ENCODE results near the gene RAVER1. TPM values are rescaled to one million over a fixed set of nuclear protein-coding genes. Genes with fewer than 3 reads are reported as not detected.

Gene RAVER1
- total and polyA plus RNA-seq, 10 of the 15 experiments (the other 5 are each of a cell fraction or from before 2014, with no cell fraction given): 0.03 to 87.0 (median 12.1) TPM

GRCh38 chr19:10368101-10368803, 34.9 kb upstream of the RAVER1 start:
- no peak for TF ChIP-seq CHD4 (IDR thresholded peaks at IDR 0.05)
- TF ChIP-seq SIX5 (IDR thresholded peaks at IDR 0.05; ENCODE audit: low read depth, low read length, severe bottlenecking): peak; percentile 56
- no peak for TF ChIP-seq CBX3 (IDR thresholded peaks at IDR 0.05; ENCODE audit: borderline replicate concordance, low read depth)
- no peak for TF ChIP-seq NFIC (IDR thresholded peaks at IDR 0.05; ENCODE audit: low read depth, low read length)
- no peak for TF ChIP-seq ZZZ3 (IDR thresholded peaks at IDR 0.05; ENCODE audit: control insufficient read depth, insufficient read length, low read depth)
- TF ChIP-seq HCFC1 (IDR thresholded peaks at IDR 0.05; ENCODE audit: low read length): peak; percentile 58
- TF ChIP-seq ZBTB11 (CRISPR knock-in tag; IDR thresholded peaks at IDR 0.05): no peak
- no peak for TF ChIP-seq WRNIP1 (IDR thresholded peaks at IDR 0.05; ENCODE audit: borderline replicate concordance, low read depth, low read length)
- no peak for TF ChIP-seq SPI1 (IDR thresholded peaks at IDR 0.05; ENCODE audit: borderline replicate concordance, insufficient read depth, low read depth, low read length)
- H3K9me3 ChIP-seq (replicated peaks; ENCODE audit: control insufficient read depth, insufficient read depth, low read length): no peaks in the 10 kb centered on the region; the same call in 2 of the 3 replicates
- ChIA-PET SMC1A (ENCODE audit: uncharacterized antibody, unreplicated experiment) (no interaction called here), CTCF (no interaction called here), RAD21 (ENCODE audit: unreplicated experiment) (no interaction called here), POLR2A (no interaction called here)
- ATAC-seq: peak; percentile 49; the same call in 2 of the 3 replicates
- no peak overlapping the region for H3K27ac ChIP-seq (ENCODE audit: control insufficient read depth, insufficient read depth)
- WGBS (ENCODE audit: insufficient coverage, insufficient replicate concordance, low lambda C conversion rate, missing lambda C conversion rate): 89% methylated on average over 15 of the region's 15 CpGs
- no peaks in the 10 kb centered on the region; the same call in 1 of the 2 replicates for H3K79me2 ChIP-seq (ENCODE audit: control insufficient read depth, insufficient read depth, low read length)
- no peaks in the 10 kb centered on the region; the same call in 1 of the 2 replicates for H4K20me1 ChIP-seq (ENCODE audit: control insufficient read depth, insufficient read depth)
- no peaks in the 10 kb centered on the region for H3K27me3 ChIP-seq (replicated peaks in 1 of 2; ENCODE audit: control insufficient read depth in 2 of 2, insufficient read depth in 2 of 2, low read length in 1 of 2)
- intact Hi-C loops (cut with micrococcal nuclease; ENCODE audit: unreplicated experiment) (no loop called here), in situ Hi-C loops (cut with MboI) (no loop called here)
- BruUV-seq (replicated peaks): no TSS peak
- peaks cover 32 to 36% of the 10 kb centered on the region in 2 experiments for H3K36me3 ChIP-seq (ENCODE audit: control insufficient read depth in 2 of 2, insufficient read depth in 2 of 2, low read length in 1 of 2)
- DNase-seq (ENCODE audit: low read depth, low spot score): no peak
- no peaks in the 10 kb centered on the region for H3K4me1 ChIP-seq (ENCODE audit: control insufficient read depth, insufficient read depth, low read length)
- H3K4me3 ChIP-seq: no peak overlapping the region
- no peak for FAIRE-seq
- no peak overlapping the region for H3K4me2 ChIP-seq (ENCODE audit: control insufficient read depth, insufficient read depth)
- no peak overlapping the region for H3K9ac ChIP-seq (ENCODE audit: control insufficient read depth, insufficient read depth, low read length)
- no peak overlapping the region for H2AFZ ChIP-seq (ENCODE audit: control insufficient read depth, low read depth, low read length)

Measured in GM12878 (cell line).